Measurements from ENCODE around the gene CDH23.
"Not testable (repeated sequence)": the region's sequence is repeated elsewhere in the genome, so short reads cannot be mapped to it uniquely, and the experiment has no call there.

Gene CDH23

DNA sequence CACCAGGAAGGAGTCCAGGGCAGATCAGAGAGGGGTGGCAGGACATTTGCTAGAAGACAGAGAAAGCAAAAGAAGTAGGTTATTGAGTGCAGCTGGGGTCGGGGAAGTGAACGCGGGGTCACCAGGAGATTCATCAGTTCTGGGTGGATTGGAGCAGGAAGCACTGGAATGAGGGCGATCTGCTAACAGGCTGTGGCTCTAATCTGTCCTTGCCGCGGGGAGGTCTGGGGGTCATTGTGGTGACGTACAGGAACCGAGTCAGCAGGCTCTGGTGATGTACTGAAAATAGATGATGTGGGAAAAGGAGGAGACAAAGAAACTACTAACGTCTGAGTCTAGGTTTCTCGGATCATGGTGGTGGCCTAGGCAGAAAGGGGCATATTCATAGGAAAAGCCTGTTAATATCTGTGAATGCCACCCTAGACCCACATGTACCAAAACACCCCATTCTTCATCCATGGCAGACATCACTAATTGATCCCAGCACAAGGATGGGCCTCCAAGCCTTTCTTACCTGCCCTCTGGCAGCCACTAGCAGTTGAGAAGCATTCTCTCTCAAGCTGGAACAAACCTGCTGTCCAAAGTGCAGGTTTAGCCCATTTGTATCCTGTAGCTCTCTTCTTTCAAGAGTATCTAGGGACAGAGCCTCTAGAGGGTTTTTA, 188.3 kb downstream of the CDH23 start:
- DNase-seq (ENCODE audit: low read depth), result no peak

- no peak for DNase-seq (ENCODE audit: low read depth)
Measured at GRCh38 chr10:71585564-71586290, 189.0 kb downstream of the CDH23 start.

DNA sequence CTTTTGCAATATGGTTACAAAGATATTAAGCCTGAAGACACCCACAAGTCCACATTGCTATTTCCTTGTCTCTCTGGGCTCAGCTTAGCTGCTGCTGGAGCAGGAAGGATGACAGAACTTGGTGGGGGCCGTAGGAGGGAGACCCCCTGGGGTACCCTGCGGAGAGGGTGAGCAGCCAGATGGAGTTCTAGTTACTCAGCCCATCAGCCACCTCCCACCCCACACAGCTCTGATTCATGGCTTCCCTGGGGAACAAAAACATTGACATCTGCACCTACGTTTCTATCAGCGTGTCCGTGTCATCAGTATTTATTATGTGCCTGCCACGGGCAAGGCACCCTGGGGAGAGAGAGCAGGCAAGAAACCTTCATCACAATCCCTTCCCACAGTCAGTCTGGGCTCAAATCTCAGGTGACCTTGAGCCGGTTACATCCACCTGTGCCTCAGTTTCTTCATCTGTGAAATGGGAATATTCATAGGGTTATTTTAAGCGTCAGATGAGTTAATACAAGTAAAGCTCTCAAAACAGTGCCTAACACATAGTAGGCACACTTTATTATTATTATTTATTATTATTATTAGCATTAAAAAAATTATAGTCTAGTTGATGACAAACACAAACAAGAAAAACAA, 191.3 kb downstream of the CDH23 start:
- no peak for DNase-seq (ENCODE audit: low read depth)

GRCh38 chr10:71588685-71589084, 192.0 kb downstream of the CDH23 start:
- DNase-seq (ENCODE audit: low read depth), result no peak

DNA sequence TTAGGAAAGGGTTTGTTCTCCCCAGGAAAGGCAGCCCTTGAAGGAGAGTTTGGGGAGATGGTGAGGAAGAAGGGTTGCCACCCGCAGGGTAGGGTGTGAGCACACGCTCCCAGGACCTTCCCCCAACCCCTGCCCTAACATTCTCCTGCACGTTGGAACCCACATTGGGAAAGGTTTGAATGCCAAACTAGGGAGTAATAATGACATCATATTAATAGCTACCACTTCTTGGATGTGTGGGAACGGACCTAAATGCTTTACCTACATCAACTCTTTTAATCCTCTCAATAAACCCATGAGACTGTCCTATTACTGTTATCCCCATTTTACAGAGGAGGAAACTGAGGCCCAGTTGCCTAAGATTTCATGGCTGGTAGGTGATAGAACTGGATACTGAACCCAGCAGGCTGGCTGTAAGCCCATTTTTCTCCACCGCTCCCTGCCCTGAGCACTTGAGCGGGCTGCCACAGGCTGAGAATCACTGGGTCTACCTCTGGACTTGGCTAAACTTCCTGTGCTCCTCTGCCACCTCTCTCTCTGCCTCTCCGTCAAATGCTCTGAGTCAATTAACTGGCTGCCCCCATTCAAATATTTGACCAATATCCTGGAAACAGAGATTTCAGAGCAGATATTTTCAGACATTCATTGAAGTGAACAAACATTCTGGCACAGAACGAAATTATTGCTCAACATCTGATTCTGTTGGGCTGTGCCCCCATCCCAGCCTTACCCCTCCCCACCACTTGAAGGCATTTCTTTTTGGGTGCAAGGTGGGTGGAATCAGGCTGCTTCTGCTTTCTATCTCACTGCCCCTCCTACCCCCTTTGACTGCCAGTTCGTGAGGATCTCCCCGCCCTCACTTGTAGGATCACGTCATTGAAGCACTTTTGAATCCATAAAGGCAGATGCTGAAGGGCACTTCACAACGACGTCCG, 193.2 kb downstream of the CDH23 start:
- DNase-seq (ENCODE audit: low read depth), result no peak

DNA sequence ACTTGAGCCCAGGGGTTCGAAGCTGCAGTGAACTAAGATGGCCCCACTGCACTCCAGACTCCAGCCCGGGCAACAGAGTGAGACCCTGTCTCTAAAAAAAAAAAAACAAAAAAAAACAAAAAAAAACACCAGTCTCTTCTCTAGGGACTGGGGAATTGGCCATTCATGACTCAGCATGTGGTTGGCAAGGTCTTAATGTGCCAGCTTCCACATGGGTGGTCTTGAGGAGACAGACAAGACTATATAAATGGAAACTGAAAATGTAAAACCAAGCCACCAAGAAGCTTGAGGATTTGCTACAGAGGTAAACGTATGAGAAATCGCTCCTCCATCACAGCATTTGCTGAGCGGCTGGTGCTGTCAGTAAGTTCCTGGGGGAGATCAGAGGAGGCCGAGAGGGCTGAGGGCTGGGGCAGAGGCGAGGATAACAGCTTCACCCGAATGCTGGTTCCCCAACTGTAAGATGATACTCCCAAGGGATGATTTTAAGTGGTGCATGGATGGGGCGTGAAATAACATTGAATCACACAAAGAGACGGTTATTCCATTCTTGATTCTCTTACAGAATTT, 194.1 kb downstream of the CDH23 start:
- no peak for DNase-seq (ENCODE audit: low read depth)

DNA sequence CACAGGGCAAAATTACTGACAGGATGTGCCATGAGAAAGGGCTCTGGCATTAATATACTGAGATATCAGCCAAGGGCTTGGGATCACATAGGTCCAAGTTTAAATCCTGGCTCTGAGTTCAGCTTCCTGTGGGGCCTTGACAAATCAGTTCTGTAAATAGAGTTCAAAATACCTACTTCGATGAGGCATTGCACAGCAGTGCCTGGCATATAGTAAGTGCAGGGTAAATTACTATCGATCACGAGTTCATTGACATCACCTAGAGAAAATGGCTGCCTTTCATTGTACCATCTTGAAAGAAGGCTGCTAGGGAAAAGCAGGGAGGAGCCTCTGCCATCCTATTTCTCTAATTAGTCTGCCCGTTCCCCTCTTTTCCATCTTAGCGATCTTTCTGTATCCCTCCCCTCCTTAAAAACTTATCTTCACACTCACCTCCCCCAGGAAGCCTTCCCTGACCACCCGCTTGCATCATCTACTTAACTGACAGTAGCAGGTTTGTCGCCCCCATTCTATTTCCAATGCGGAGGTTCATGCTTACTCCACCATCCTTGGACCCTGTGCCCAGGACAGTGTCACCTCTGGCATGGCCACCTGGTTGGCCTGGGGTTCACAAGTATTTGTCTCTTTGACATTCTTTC, 198.3 kb downstream of the CDH23 start:
- no peak for DNase-seq (ENCODE audit: low read depth)

DNA sequence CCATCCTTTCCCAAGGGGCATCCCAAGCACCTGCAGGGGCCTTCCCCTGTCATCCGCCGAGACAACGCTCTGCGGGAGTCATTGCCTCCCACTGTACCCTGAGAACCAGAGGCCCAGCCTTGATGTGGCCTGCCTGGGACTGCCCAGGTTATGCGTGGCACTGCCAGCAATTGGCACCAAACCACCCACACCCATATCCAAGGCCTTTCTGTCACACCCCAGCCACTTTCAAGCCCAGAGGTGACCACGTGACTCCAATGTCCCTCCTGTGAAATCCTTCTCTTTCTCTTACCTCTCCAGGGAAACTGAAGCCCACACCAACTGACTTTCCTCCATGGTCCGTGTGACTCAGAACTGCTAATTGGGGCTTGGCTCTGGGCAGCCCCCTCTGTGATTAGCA, 198.9 kb downstream of the CDH23 start:
- no peak for DNase-seq (ENCODE audit: low read depth)

- DNase-seq (ENCODE audit: low read depth), result no peak
Measured at GRCh38 chr10:71596127-71596526, 199.4 kb downstream of the CDH23 start.

GRCh38 chr10:71596759-71597158, 200.0 kb downstream of the CDH23 start:
- DNase-seq (ENCODE audit: low read depth), result no peak

- no peak for DNase-seq (ENCODE audit: low read depth)
Measured at GRCh38 chr10:71597821-71598498, 201.2 kb downstream of the CDH23 start.

DNA sequence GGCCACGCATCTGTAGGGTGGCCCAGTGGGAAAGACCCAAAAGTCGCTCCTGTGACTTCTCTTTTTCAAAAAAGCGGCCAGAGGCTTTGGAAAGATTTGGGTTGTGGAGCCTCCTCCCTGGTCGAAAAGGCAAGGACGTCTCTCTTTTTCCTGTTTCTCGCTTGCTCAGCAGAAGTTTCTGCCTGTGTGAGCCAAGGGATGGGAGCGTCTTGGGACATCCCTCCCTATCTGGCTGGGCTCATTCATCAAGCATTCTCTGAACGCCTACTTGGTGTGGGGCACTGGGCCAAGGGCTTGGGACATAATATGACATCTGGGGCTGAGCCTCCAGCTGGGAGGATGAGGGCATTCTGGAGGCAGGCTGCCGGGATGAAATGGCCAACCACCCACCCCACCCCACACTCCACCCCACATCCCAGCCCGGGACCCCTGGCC, 201.9 kb downstream of the CDH23 start:
- DNase-seq (ENCODE audit: low read depth), result peak; percentile 75

DNA sequence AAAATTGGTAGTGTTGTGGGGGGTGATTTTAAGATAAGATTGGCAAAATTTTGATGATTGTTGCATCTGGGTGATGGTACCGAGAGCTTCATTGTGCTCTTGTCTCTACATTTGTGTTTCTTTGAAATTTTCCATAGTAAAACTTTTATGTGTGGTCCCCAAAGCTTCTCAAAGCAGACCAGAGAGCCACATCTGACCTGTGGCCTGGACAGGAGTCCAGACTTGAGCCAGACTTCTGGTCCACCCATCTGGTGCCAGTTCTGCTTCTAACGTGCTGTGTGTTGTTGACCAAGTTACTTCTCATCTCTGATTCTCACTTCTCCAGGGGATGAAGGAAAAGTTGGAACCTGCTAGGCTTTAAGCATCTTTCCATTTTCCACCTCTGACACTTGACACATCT, 202.8 kb downstream of the CDH23 start:
- no peak for DNase-seq (ENCODE audit: low read depth)

DNA sequence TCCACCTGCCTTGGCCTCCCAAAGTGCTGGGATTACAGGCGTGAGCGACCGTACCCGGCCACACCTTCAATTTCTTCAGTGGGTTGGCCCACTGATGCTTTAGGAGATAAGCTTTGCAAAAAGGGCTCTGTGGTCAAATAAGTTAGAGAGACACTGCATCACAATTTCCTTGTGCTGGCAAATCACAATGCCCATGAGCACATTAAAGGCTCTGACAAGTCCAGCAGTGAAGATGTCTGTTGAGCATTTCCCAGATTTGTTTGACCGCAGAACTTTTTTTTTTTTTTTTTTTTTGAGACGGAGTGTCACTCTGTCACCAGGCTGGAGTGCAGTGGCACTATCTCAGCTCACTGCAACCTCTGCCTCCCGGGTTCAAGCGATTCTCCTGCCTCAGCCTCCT, 203.5 kb downstream of the CDH23 start:
- DNase-seq (ENCODE audit: low read depth), result not testable (repeated sequence)

GRCh38 chr10:71600849-71601248, 204.1 kb downstream of the CDH23 start:
- DNase-seq (ENCODE audit: low read depth), result peak; percentile 88

DNA sequence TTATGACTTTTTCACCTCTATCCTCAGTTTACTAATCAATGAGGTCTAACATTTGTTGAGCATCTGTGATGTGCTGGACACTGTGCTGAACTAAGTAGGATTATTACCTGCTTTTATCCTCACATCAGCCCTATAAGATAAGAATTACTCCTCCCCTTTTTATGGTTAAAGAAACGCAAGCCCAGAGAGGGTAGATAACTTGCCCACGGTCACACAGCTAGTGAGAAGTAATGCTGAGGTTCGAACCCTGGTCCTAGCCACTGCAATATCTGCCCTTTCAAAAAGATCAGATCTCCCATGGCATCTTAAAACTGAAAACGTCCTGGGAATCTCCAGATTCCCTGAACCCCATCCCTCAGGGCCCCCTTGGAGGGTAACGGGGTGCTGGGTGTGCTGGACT, 204.6 kb downstream of the CDH23 start:
- no peak for DNase-seq (ENCODE audit: low read depth)

GRCh38 chr10:71603150-71603549, 206.4 kb downstream of the CDH23 start:
- DNase-seq (ENCODE audit: low read depth), result no peak

DNA sequence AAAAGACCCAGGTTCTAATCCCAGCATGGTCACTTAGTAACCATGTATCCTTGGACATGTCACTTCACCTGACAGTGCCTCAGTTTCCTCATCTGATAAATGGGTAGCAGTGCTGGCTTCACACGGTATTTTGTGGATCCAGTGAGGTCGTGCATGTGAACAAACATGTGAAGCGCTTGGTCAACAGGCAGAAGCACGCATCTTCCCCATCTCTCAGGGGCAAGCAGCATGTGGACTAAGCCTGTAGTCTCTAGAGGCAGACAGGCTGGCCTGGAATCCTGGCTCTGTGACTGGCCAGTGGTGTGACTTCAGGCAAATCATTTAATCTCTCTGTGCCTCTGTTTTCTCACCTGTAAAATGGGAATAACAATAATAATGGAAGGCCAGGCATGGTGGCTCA, 207.0 kb downstream of the CDH23 start:
- DNase-seq (ENCODE audit: low read depth), result no peak

GRCh38 chr10:71604324-71605018, 207.8 kb downstream of the CDH23 start:
- no peak for DNase-seq (ENCODE audit: low read depth)

Measured in GM04504 (cell line).